Left cardiac atrium (tissue), 4 donors: ENCODE data around the gene ZBTB32. TPM values are rescaled to one million over a fixed set of nuclear protein-coding genes. Genes with fewer than 3 reads are reported as not detected.

Experiments
- ATAC-seq, 2 donors: fragments of 200-7000 bp; cut with Tn5 transposase; one replicate each; pipeline ENCODE4 v1.9.1; 2020; ENCODE audit warnings: mild to moderate bottlenecking in 2 of 2, moderate library complexity in 2 of 2
- DNase-seq: peaks from one replicate; pipeline ENCODE4 v3.0.0-alpha.2; 2020
- intact Hi-C, 2 donors: fragments of 100-400 bp; cut with DNase I; formaldehyde crosslinking; loops; one replicate each; pipeline versions ENCODE4 v1.14.1 to v1.15.1; 2022 to 2023
- total RNA-seq, 2 donors: library from RNA; stranded (reverse); fragmentation: NEBNext Ultra II Directional; extraction: Animal tissue kit (Norgen Biotek cat#: 25700); gene quantifications; one replicate each; pipeline ENCODE4 v1.2.1, GENCODE V29; 2021
- donor health status: DM: no; HTN: yes; CAD: no.
- donor health status: DM: no; HTN: yes; CAD: no; lungs with severe emphysema.
- donor health status: DM: yes; HTN: yes; CAD: no.
- donor health status: Dilated cardiomyopathy.

The ZBTB32 gene
- total RNA-seq, 2 donors from 2014 or later: not detected

GRCh38 chr19:35743640-35744429 is 39.5 kb downstream of the ZBTB32 start:
- intact Hi-C loops: loop anchor here in 1 of 2 donors (10.0 kb wide), 1 partner anchor 191 kb away; the partner anchor contains the start of gene LRFN3
- no peak for ATAC-seq
- DNase-seq: no peak

GRCh38 chr19:35744430-35745327 is 40.3 kb downstream of the ZBTB32 start:
- intact Hi-C loops: loop anchor here in 1 of 2 donors (10.0 kb wide), 1 partner anchor 190 kb away; the partner anchor contains the start of gene LRFN3
- ATAC-seq: peak; percentile 73 to 81
- DNase-seq: peak; percentile 97

DNA sequence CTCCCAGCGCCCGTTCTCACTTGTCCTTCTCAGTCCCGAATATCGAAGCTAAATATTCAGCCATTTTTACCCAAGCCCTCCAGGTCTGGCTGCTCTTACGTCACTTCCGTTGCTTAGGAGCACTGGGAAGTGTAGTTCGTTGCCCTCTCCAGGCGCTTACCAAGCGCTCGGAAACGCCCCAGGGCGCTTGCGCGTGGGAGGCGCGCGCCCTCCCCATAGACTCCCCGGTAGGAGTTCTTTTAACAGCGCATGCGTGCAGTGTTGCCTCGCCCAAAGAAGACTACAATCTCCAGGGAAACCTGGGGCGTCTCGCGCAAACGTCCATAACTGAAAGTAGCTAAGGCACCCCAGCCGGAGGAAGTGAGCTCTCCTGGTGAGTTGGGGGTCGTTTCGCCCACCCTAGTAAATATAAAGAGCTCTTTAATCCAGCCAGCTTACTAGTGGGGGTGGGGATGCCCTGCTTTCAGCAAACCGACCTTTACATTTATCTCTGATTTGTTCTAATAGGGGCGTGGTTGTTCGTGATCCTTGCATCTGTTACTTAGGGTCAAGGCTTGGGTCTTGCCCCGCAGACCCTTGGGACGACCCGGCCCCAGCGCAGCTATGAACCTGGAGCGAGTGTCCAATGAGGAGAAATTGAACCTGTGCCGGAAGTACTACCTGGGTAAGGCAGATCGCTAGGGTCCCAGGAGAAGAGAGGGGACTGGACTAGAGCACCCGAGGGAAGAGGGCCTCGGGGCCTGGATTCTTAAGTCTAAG is 41.1 kb downstream of the ZBTB32 start, which contains the start of the genes PSENEN and U2AF1L4:
Gene PSENEN, plus strand, starts transcription at position 324 of the 759 bp plus-strand sequence. Its CDS starts 280 bp downstream, at position 604.
Gene U2AF1L4, minus strand, starts transcription at position 91 of the 759 bp plus-strand sequence. Its CDS starts 27 bp downstream, at position 64.
- peak; percentile 83 to 85 for ATAC-seq
- peak; percentile 97 for DNase-seq
- intact Hi-C loops: loop anchor here in 1 of 2 donors (10.0 kb wide), 1 partner anchor 189 kb away; the partner anchor contains the start of gene LRFN3

DNA sequence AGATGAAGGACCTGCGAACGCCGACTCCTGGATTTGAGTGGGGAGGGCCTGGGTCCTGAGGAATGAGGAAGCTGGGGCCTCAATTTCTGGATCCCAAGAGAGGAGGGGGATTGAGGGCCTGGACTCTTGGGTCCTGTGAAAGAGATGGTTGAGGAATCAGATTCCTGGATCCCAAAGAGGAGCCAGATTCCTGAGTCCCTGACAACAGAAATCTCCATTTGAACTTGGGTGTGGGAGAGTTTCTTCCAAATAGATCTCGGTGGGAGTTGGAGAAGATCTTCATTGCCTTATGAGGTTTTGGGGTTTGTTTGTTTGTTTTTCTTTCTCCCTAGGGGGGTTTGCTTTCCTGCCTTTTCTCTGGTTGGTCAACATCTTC is 41.7 kb downstream of the ZBTB32 start:
- intact Hi-C loops: loop anchor here in 1 of 2 donors (10.0 kb wide), 1 partner anchor 189 kb away; the partner anchor contains the start of gene LRFN3
- DNase-seq (no peak), ATAC-seq (no peak)

- intact Hi-C loops: loop anchor here in 1 of 2 donors (10.0 kb wide), 1 partner anchor 188 kb away; the partner anchor contains the start of gene LRFN3
- ATAC-seq (no peak), DNase-seq (no peak)
Observed at GRCh38 chr19:35746531-35746930, 42.2 kb downstream of the ZBTB32 start.

- ATAC-seq: peak; percentile 88
- intact Hi-C loops: loop anchor here in 1 of 2 donors (10.0 kb wide), 1 partner anchor 186 kb away; the partner anchor contains the start of gene LRFN3
- DNase-seq: peak; percentile 99
Observed at GRCh38 chr19:35748106-35749020, 44.0 kb downstream of the ZBTB32 start, which contains the start of gene LIN37. LIN37 (plus strand) TSS chr19:35748576; CDS start chr19:35748725, 149 bp downstream.

GRCh38 chr19:35750167-35750566 is 45.8 kb downstream of the ZBTB32 start:
- DNase-seq: no peak
- ATAC-seq: no peak
- intact Hi-C loops: no loop called here

DNA sequence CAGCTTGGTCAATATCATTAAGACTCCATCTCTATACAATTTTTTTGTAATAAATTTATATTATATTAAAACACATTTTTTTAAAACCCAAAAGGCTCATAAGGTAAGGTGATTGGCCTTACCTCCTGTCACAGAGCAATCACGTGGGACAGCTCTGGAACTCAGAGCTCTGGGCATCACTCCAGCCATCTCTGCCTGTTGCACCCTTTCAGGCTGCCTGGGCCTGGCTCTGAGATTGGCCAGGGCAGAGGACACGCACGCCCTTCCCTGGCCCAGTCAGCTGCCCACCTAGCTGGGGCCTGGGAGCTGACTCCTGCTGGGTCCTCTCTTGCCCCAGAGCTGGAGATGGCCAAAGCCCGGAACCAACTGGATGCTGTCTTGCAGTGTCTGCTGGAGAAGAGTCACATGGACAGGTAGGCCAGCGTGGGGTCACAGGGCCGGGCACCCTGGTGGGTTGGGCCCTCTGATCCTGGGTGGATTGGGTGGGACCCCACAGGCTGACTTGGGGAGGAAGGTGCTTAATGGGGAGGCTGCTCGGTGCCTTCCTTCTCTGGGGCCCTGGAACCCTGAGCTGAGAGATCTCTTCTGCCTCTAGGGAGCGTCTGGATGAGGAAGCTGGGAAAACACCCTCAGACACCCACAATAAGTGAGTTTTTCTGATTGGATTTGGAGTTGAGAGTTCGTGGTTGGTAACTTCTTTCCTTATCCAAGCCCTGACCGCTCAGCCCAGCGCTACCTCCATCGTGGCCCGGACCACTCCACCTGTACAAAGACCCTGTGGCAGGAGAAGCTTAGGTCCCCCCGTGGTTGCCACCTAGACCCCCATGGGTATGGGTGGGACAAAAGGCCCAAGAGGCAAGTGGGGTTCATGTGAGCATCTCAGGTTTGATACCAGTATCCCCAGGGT is 47.7 kb downstream of the ZBTB32 start:
- DNase-seq: no peak
- intact Hi-C loops: no loop called here
- ATAC-seq: no peak

DNA sequence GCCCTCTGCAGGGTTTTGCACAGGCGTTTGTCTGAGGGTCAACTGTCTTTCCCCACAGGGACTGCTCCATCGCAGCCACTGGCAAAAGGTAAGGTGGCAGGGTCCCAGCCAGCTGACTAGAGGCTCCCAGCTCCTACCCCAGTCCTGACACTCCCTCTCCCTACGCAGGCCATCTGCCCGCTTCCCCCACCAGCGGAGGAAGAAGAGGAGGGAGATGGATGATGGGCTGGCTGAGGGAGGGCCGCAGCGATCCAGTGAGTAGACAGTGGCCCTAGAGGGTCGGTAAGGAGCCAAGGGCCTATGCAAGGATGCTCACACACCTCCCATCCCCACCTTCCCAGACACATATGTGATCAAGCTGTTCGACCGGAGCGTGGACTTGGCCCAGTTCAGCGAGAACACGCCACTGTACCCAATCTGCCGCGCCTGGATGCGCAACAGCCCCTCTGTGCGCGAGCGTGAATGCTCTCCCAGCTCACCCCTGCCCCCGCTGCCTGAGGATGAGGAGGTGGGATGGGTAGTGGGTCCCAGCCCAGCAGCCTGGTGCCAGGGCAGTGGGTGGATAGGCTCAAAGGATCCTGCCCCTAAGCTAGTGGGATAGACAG is 48.5 kb downstream of the ZBTB32 start:
- no peak for DNase-seq
- ATAC-seq: no peak
- intact Hi-C loops: no loop called here

GRCh38 chr19:35753634-35754369 is 49.4 kb downstream of the ZBTB32 start:
- DNase-seq (no peak), ATAC-seq (no peak)
- intact Hi-C loops: no loop called here

- intact Hi-C loops: no loop called here
- ATAC-seq (no peak), DNase-seq (no peak)
Observed at GRCh38 chr19:35754370-35755130, 50.2 kb downstream of the ZBTB32 start.

DNA sequence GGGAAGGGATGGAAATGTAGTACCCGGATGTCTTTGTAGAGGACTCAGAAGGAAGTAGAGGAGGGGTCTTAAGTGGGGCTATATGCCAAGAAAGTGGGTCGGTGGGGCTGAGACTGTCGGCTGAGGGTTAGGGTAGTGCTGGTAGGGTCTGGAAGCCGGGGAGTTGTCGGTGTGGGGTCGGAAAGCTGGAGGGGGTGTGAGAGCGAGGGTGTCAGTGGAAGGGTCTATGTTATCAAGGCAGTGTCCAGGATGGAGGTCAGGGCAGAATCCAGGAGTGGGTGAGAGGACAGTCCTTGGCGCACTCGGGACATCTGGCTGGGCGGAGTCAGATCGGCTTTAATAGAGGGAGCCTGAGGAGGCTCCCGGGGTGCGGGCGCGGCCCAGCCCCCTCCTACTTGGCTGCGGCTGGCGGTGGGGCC is 50.8 kb downstream of the ZBTB32 start:
- DNase-seq (no peak), ATAC-seq (peak in 1 of 2 donors; percentile 17)
- intact Hi-C loops: no loop called here

DNA sequence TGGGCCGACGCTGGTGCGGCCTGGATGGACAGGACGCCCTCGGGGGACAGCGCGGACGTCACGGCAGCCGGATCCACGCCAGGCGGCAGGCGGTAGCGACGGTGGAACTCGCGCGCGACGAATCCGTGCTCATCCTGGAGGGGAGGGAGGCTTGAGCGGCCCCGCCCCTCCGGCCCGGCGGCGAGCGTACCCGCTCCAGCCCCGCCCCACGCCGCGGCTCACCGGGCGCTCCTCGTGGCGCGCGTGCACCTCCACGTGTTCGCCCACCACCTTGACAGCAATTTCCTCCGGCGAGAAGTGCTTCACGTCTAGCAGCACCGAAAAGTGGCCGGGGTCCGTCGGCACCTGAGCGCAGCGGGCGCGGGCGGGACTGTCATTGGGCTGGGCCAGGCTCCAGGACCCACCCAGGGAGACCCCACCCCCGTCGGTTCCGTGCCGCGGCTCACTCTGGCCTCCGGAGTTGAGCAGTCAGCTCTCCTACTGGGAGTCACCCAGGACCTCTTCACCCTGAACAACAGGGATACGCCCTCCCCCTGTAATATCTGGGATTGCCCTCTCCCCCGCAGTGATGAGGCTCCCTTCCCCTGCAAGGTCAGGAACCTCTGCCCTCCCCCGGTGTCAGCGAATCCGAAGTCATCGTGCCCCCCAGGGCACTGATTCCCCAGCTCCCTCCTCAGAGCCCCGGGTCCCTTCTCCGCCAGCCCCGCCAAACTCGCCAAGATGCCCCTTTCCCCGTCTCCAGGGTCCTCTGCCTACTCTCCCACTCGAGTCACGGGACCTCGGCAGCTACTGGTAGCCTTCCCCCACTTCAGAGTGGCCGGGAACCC is 51.4 kb downstream of the ZBTB32 start:
- intact Hi-C loops: no loop called here
- peak; percentile 91 for DNase-seq
- peak; percentile 33 to 55 for ATAC-seq
